Measurements from ENCODE around the gene KIZ.

DNA sequence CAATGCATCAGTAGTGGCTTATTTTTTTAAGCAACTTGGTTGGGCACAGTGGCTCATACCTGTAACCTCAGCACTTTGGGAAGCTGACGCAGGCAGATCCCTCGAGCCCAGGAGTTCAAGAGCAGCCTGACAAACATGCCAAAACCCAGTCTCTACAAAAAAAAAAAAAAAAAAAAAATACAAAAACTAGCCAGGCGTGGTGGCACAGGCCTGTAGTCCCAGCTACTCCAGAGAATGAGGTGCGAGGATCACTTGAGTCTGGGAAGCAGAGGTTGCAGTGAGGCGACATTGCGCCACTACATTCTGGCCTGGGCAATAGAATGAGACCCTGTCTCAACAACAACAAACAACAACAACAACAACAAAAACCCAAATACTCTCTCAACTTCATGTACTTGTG is 132.5 kb downstream of the KIZ start:
- TF ChIP-seq, protein P1, sequence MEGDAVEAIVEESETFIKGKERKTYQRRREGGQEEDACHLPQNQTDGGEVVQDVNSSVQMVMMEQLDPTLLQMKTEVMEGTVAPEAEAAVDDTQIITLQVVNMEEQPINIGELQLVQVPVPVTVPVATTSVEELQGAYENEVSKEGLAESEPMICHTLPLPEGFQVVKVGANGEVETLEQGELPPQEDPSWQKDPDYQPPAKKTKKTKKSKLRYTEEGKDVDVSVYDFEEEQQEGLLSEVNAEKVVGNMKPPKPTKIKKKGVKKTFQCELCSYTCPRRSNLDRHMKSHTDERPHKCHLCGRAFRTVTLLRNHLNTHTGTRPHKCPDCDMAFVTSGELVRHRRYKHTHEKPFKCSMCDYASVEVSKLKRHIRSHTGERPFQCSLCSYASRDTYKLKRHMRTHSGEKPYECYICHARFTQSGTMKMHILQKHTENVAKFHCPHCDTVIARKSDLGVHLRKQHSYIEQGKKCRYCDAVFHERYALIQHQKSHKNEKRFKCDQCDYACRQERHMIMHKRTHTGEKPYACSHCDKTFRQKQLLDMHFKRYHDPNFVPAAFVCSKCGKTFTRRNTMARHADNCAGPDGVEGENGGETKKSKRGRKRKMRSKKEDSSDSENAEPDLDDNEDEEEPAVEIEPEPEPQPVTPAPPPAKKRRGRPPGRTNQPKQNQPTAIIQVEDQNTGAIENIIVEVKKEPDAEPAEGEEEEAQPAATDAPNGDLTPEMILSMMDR (IDR thresholded peaks at IDR 0.05): no peak
- TF ChIP-seq POLR2A (IDR thresholded peaks at IDR 0.05): no peak
